Activated CD4-positive, CD25-positive, alpha-beta regulatory T cell treated with anti-CD3 and anti-CD28 coated beads, Interleukin-2, amount 50 U/mL, for 24 hours (primary cell): ENCODE data around the gene FIP1L1.

Source experiments
- ATAC-seq, 2 donors: fragments of 150-1000 bp; cut with Tn5 transposase; one replicate each; pipeline ENCODE4 v1.10.0; 2021; ENCODE audit warnings: mild to moderate bottlenecking in 1 of 2, moderate library complexity in 1 of 2

FIP1L1 gene

DNA sequence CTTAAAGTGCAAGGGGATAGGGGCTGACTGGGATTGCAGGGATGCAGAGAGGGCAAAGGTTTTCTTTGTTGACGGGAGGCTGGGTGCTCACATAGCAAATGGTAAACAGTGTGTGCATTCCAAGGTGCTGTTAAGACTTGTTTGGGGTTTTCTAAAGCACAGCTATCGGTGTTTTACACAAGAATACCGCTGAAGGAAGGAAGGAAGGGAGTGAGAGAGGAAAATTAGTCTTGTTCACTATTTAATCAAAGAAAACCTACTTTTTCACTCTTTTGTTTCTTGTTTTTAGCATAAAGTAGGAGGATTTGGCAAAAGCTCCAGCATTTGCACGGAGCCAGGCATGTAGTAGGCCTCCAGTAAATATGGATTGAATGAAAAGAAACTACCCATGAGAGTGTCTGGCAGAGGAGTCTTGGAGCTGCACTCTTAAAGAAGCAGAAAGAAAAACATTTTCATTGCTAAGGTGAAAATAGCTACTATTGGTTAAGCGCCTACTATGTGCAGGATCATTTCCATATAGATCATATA is 99.7 kb downstream of the FIP1L1 start:
- no peak for ATAC-seq

GRCh38 chr4:53477636-53478035 is 100.2 kb downstream of the FIP1L1 start:
- ATAC-seq: no peak

DNA sequence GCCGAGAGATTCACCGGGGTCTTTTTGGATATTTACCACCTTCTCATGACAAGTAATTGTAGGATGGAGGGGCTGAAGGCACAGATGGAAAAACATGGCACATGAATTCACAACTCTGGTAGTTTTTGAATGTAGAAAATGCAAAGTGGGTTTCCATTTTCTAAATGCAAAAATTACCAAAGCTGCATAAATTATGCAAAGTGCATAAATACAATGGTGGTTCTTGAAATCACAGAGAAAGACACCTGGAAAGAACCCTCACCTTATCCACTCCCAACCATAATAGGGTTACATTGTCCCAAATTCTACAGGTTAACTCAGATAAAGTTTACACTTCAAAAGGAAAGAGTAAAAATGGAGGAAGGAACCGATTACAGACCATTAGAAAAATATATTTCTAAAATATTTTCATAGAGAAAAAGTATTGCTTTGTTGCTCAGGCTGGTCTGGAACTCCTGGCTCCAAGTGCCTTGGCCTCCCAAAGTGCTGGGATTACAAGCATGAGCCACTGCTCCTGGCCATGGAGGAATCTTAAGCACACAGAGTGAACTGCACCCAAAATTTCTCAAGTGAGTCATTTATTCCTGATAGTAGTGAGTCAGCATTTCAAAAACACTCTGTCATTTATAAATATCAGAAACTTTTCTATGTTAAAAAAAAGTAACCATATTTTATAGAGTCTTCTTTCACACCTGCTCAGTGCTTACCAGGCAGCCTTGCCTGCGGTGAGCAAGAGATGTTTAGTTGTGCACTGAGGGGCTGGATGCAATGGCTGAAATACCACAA is 101.4 kb downstream of the FIP1L1 start:
- ATAC-seq: peak; percentile 38

GRCh38 chr4:53479736-53480525 is 102.5 kb downstream of the FIP1L1 start:
- no peak for ATAC-seq

DNA sequence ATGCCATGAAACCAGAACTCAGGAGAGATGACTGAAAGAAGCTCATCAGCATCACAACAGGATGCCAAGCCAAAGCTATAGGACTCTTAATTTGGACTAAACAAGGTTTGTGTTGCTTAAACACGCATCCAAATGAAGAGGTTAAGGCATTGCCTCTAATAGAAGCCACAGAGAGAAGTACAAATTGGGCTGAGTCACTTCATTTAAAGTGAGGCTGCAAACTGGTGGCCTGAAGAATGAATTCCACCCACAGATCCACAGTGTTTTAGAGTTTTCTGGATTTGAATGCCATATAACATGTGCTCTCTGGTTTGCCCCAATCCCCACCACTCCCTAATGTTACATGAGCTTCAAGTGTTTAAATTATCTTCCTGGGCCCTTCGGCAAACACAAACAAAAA is 103.5 kb downstream of the FIP1L1 start:
- no peak for ATAC-seq

DNA sequence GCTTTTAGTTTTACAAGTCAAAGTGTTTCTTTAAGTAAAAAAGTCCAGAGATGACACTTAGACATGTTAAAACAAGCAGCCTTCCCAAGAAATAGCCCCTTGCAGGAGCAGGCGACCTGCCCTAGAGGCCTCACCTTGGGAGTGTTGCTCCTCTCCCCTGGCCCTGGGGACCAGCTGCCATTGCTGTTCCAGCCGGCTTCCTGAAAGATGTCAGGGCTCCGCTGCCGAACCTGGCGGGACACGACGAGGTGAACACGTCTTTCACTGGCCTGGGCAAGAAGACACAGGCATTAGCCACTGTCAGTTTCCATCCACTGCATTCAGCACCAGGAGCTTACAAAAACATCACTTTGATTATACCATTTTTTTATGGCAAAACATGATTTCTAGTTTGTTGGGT is 104.1 kb downstream of the FIP1L1 start:
- no peak for ATAC-seq

DNA sequence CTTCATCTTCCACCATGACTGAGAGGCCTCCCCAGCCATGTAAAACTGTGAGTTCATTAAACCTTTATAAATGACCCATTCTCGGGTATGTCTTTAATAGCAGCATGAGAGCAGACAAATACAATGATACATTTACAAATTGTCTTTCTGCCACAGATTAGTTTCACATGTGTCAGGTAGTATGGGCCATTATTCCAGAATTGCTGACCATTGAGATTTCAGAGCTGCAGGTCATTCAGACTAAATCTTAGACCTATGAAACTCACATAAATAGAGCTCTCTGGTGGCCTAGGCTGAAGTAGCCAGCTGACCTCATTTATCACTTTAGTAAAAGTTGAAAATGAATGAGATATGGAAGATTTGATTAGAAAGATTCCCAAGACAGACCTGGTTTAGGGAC is 105.8 kb downstream of the FIP1L1 start:
- ATAC-seq: no peak

- no peak for ATAC-seq
Measured at GRCh38 chr4:53484911-53485657, 107.6 kb downstream of the FIP1L1 start.

DNA sequence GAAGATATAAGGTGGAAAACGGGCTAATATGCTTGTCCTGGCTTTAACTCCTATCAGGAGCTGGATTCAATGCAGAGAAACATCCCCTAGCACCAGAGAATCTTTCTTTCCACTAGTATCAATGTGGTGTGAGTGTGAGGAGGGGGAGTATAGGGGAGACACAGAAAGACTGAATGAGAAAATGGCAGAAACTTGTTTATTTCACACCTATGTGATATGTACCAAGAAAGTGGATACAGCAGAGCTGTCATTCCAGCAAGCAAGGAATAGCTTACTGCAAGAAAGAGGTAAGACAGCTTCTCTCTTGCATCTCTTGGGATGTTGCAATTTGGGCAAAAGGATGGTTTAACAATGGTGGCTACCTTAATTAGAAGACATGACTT is 108.2 kb downstream of the FIP1L1 start:
- ATAC-seq: no peak

DNA sequence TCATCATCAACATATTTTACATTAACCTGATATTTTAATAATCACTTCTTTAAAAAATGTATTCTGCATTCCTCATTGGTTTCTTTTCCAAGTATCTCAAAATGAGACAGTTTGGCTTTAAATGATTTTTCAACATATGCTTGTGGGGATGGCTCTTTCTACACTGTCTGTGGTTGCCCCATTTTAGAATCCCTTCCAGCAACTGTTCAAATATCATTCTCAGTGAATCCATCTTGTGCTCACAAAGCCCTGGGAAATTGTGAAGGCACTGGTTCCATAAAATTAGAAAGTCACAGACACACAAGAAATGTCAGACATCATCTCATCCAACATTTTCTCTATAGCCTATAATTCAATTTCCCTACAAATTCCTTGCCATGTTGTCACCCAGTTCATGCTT is 110.3 kb downstream of the FIP1L1 start:
- no peak for ATAC-seq

GRCh38 chr4:53489279-53489889 is 111.9 kb downstream of the FIP1L1 start:
- no peak for ATAC-seq

DNA sequence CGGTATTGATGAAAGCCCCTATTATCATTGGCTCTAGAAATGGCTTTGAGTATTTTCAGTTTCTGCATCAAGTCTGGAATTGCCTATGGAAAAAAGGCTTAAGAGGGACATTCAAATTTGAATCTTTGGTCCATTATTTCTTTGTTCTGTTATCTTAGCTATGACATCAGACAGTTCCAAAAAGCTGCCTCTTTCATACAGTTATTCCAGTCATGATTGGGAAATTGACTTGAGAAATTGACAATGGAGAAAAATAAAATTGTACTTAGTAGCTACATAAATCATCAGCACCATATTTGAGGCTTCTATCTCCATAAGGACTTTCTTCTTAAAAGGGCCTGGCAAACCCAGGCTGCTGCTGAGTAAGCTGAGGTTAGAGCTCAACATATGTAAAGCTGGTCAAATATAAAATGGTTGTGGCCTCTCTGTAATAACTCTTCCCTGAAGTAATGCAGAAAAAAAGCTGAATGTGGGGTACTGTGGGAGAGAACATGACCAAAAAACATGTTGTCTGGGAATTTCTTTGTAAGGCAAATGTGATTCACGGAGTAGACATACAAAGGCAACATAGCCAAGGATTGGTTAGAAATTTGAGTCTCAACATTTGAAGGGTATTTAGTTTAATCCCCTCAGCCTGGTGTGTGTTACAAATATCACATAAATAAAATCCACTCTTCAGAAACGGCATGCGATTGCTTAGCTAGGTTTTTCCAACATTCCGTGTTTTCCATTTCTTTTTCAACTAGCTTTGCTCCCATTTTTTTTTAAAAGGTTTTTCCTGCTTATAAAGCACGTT is 112.9 kb downstream of the FIP1L1 start:
- ATAC-seq: no peak

GRCh38 chr4:53490965-53491622 is 113.7 kb downstream of the FIP1L1 start:
- no peak for ATAC-seq

GRCh38 chr4:53494851-53495250 is 117.4 kb downstream of the FIP1L1 start:
- no peak for ATAC-seq

GRCh38 chr4:53497487-53498244 is 120.2 kb downstream of the FIP1L1 start:
- ATAC-seq: no peak

- no peak for ATAC-seq
Measured at GRCh38 chr4:53498706-53499105, 121.3 kb downstream of the FIP1L1 start.

DNA sequence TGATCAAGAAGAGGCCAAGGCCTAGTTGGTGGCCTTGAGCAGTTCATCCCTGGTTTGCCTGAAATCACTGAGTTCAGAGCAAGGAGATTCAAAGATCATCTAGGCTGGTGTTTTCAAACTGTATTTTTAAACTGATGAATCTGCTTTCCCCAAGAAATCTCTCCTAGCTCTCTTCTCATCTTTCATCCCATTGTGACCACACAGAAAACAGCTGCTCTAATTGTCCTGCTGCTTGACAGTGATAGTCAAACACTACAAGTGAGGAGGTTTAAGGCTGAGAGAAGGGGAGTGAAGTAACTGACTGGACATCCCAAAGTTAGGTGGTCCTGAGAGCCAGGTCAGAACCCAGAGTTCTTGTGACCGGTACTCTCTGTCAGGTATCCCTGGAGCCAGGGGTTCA is 122.3 kb downstream of the FIP1L1 start:
- ATAC-seq: no peak

- ATAC-seq: no peak
Measured at GRCh38 chr4:53500546-53500945, 123.1 kb downstream of the FIP1L1 start.

DNA sequence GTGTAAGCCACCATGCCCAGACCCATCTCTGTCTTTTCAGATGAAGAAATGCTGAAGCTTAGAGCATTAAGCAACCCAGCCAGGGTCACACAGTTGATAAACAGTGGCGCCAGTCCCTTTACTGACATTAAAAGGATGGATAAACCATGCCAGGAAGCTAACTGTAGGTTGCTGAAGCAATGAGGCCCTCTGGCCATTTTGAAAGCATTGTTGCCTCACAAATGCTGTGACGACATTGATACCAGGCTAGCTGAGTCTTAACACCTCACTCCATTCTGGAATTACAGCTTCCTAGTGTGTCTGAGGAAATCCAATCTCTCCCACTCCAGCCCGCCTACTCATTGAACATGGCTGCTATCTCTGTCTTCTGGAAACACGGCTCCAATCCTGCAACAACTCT is 124.1 kb downstream of the FIP1L1 start:
- no peak for ATAC-seq

- ATAC-seq: no peak
Measured at GRCh38 chr4:53502094-53502493, 124.7 kb downstream of the FIP1L1 start.

DNA sequence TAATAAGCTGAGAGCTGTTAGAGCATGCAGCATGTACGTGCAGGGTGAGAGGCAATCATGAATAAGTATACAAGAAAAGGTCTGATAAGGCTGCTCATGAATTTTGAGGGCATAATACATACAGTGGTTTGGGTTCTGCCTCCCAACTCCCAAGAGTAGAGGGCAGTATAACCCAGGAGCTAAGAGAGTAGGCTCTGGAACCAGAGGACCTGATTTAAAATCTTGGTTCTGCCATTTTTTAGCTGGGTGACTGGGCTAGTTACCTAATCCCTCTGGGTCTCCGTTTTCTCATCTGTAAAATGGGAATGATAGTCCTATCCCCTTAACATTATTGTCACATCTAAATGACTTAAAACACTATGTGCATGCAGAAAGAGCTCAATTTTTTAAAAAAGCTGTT is 128.5 kb downstream of the FIP1L1 start:
- ATAC-seq: no peak
